ENCODE measurements around the gene PGBD2.
A peak's percentile ranks its signal among the peaks of the same experiment; 100 is the strongest.
"Not testable (repeated sequence)": the region's sequence is repeated elsewhere in the genome, so short reads cannot be mapped to it uniquely, and the experiment has no call there.

PGBD2 gene

GRCh38 chr1:248906009-248906752, at the start of gene PGBD2:
TSS of gene PGBD2 (plus strand) at chr1:248906235. CDS start at chr1:248913863, 7,628 bp downstream.
- DNase-seq, result peak; percentile 97

GRCh38 chr1:248857201-248857600, 48.8 kb upstream of the PGBD2 start:
- DNase-seq, result no peak

- no peak for DNase-seq
Measured at GRCh38 chr1:248857749-248858095, 48.3 kb upstream of the PGBD2 start.

- DNase-seq, result peak; percentile 56
Measured at GRCh38 chr1:248858096-248858890, 47.7 kb upstream of the PGBD2 start.

GRCh38 chr1:248858891-248859889, 46.8 kb upstream of the PGBD2 start, which contains the start of gene ZNF692:
TSS of gene ZNF692 (minus strand) at chr1:248859085. CDS start at chr1:248858309, 776 bp downstream.
- DNase-seq, result peak; percentile 98

- no peak for DNase-seq
Measured at GRCh38 chr1:248860007-248860406, 46.0 kb upstream of the PGBD2 start.

- no peak for DNase-seq
Measured at GRCh38 chr1:248861616-248862015, 44.4 kb upstream of the PGBD2 start.

GRCh38 chr1:248862695-248862997, 43.4 kb upstream of the PGBD2 start:
- no peak for DNase-seq

GRCh38 chr1:248862998-248863881, 42.8 kb upstream of the PGBD2 start:
- DNase-seq, result peak; percentile 85

GRCh38 chr1:248871837-248872401, 34.1 kb upstream of the PGBD2 start:
- DNase-seq, result no peak

- peak; percentile 71 for DNase-seq
Measured at GRCh38 chr1:248872752-248873408, 33.2 kb upstream of the PGBD2 start.

GRCh38 chr1:248873409-248873992, 32.5 kb upstream of the PGBD2 start:
- DNase-seq, result peak; percentile 95

GRCh38 chr1:248873993-248874533, 32.0 kb upstream of the PGBD2 start:
- peak; percentile 91 for DNase-seq

- no peak for DNase-seq
Measured at GRCh38 chr1:248881261-248881660, 24.8 kb upstream of the PGBD2 start.

GRCh38 chr1:248882427-248882826, 23.6 kb upstream of the PGBD2 start:
- not testable (repeated sequence) for DNase-seq

- no peak for DNase-seq
Measured at GRCh38 chr1:248884632-248885295, 21.3 kb upstream of the PGBD2 start.

GRCh38 chr1:248885646-248886045, 20.4 kb upstream of the PGBD2 start:
- DNase-seq, result no peak

GRCh38 chr1:248886237-248886895, 19.7 kb upstream of the PGBD2 start:
- DNase-seq, result no peak

GRCh38 chr1:248889914-248890243, 16.2 kb upstream of the PGBD2 start:
- DNase-seq, result not testable (repeated sequence)

Data from activated CD4-positive, alpha-beta T cell treated with anti-CD3 and anti-CD28 coated beads, Interleukin-10, Interleukin-2, amounts not matched to agents 100 ng/mL and 50 ng/mL, durations not matched to agents 16 hours and 8 hours (primary cell).